A549 (cell line): ENCODE data around the gene KCNQ1. TPM values are rescaled to one million over a fixed set of nuclear protein-coding genes. Genes with fewer than 3 reads are reported as not detected.

Experiments
- ATAC-seq, 2 experiments: fragments of 200-7000 bp in 1 of 2; fragments of >200 bp in 1 of 2; cut with Nextera tagmentation in 1 of 2; cut with Tn5 transposase in 1 of 2; 3 replicates each; pipeline versions ENCODE4 v1.8.0 to v1.9.1; 2018 to 2020; ENCODE audit warnings: mild to moderate bottlenecking in 1 of 2, moderate library complexity in 1 of 2
- CTCF ChIA-PET: fragments of 300-600 bp; sonication (Branson Sonifier 250); formaldehyde crosslinking; extraction: SDS; loops from one replicate; lab custom pipeline; 2021; ENCODE audit warnings: antibody characterized with exemption, inconsistent platforms; lab: Yijun Ruan, JAX
- POLR2A ChIA-PET: fragments of 350-600 bp; formaldehyde crosslinking; extraction: SDS; loops from one replicate; lab custom pipeline; 2021; ENCODE audit warnings: antibody characterized with exemption, inconsistent platforms; lab: Yijun Ruan, JAX
- DNase-seq, 2 experiments: peaks; one replicate each; pipeline versions ENCODE4 v3.0.0 to v3.0.0-alpha.2; 2011 to 2016; ENCODE audit warnings: low read depth in 1 of 2, low spot score in 1 of 2
- FAIRE-seq: peaks from 2 replicates; lab custom pipeline; 2011; peaks lifted over from hg19 to GRCh38; lab: Jason Lieb, UNC
- H3K27ac ChIP-seq, 2 experiments: fragments of >200 bp; sonication (Bioruptor Twin); formaldehyde crosslinking; 3 replicates each; pipeline ENCODE4 v1.5.1; 2016 to 2017
- H3K4me1 ChIP-seq: fragments of >200 bp; sonication (Bioruptor Twin); formaldehyde crosslinking; 3 replicates; pipeline ENCODE4 v1.6.1; 2016
- H3K4me2 ChIP-seq: fragments of >200 bp; sonication (Bioruptor Twin); formaldehyde crosslinking; 3 replicates; pipeline ENCODE4 v1.6.1; 2016
- H3K4me3 ChIP-seq: fragments of >200 bp; sonication (Bioruptor Twin); formaldehyde crosslinking; 3 replicates; pipeline ENCODE4 v1.5.1; 2016
- H3K9me3 ChIP-seq: fragments of >200 bp; sonication (Bioruptor Twin); formaldehyde crosslinking; 3 replicates; pipeline ENCODE4 v1.6.1; 2016
- ATOH8 ChIP-seq: fragments of 250-450 bp; sonication (Bioruptor Pico); IDR thresholded peaks from 2 replicates; pipeline ENCODE4 v1.5.0; 2020; ENCODE audit warnings: low read depth, mild to moderate bottlenecking, moderate library complexity
- CEBPB ChIP-seq, 2 experiments: fragments of >200 bp in 1 of 2; sonication (Bioruptor Twin) in 1 of 2; formaldehyde crosslinking in 1 of 2; IDR thresholded peaks; 2 replicates each; pipeline ENCODE4 v1.6.1; 2012 to 2016
- ELK1 ChIP-seq: fragments of 150-350 bp; IDR thresholded peaks from 2 replicates; pipeline ENCODE4 v1.6.1; 2014; ENCODE audit warnings: low read depth, mild to moderate bottlenecking, low read length
- FOSB ChIP-seq: fragments of 250-450 bp; sonication (Bioruptor Pico); IDR thresholded peaks from 2 replicates; pipeline ENCODE4 v1.5.0; 2020; ENCODE audit warnings: mild to moderate bottlenecking, moderate library complexity
- FOSL2 ChIP-seq, 2 experiments: fragments of 450-650 bp in 1 of 2; fragments of >200 bp in 1 of 2; sonication (Bioruptor Twin) in 1 of 2; formaldehyde crosslinking; IDR thresholded peaks; 2 replicates each; pipeline versions ENCODE4 v1.5.0 to v1.6.1; 2016 to 2020; ENCODE audit warnings: mild to moderate bottlenecking in 1 of 2, moderate library complexity in 1 of 2
- FOXS1 ChIP-seq: fragments of 250-450 bp; sonication (Bioruptor Pico); IDR thresholded peaks from 2 replicates; pipeline ENCODE4 v1.5.0; 2020; ENCODE audit warnings: mild to moderate bottlenecking, moderate library complexity
- HOXB13 ChIP-seq: fragments of 250-450 bp; sonication (Bioruptor Pico); IDR thresholded peaks from 2 replicates; pipeline ENCODE4 v1.5.0; 2020; ENCODE audit warnings: low read depth, mild to moderate bottlenecking, moderate library complexity
- JUN ChIP-seq, 2 experiments: fragments of >200 bp; sonication (Bioruptor Twin); formaldehyde crosslinking; IDR thresholded peaks; 2 replicates in 1 of 2; 3 replicates in 1 of 2; pipeline ENCODE4 v1.6.1; 2016 to 2017
- MAFK ChIP-seq: fragments of 450-650 bp; IDR thresholded peaks from 2 replicates; pipeline ENCODE4 v1.6.1; 2014; ENCODE audit not compliant: partially characterized antibody
- PBX3 ChIP-seq: IDR thresholded peaks from 2 replicates; pipeline ENCODE4 v1.6.1; 2012
- PHF8 ChIP-seq: fragments of 200-600 bp; sonication (generic); IDR thresholded peaks from 2 replicates; pipeline ENCODE4 v1.6.1; 2016; ENCODE audit warnings: low read depth, mild to moderate bottlenecking, antibody characterized with exemption, moderate library complexity, borderline replicate concordance
- RAD21 ChIP-seq, 2 experiments: fragments of >200 bp in 1 of 2; sonication (Bioruptor Twin) in 1 of 2; formaldehyde crosslinking in 1 of 2; IDR thresholded peaks in 1 of 2; conservative IDR thresholded peaks in 1 of 2; 2 replicates in 1 of 2; 3 replicates in 1 of 2; pipeline ENCODE4 v1.6.1; 2012 to 2018; ENCODE audit warnings: inconsistent platforms in 1 of 2
- RCOR1 ChIP-seq: fragments of 150-350 bp; IDR thresholded peaks from 2 replicates; pipeline ENCODE4 v1.6.1; 2014; ENCODE audit warnings: antibody characterized with exemption, low read length, low read depth
- REST ChIP-seq: fragments of 200-600 bp; sonication (generic); IDR thresholded peaks from 2 replicates; pipeline ENCODE4 v1.6.1; 2016; ENCODE audit warnings: antibody characterized with exemption, mild to moderate bottlenecking, moderate library complexity
- SREBF2 ChIP-seq: fragments of 450-650 bp; IDR thresholded peaks from 2 replicates; pipeline ENCODE4 v1.6.1; 2014; ENCODE audit warnings: mild to moderate bottlenecking, moderate library complexity
- TP53 ChIP-seq: fragments of 250-450 bp; sonication (Bioruptor Pico); IDR thresholded peaks from 2 replicates; pipeline ENCODE4 v1.5.0; 2021; ENCODE audit warnings: mild to moderate bottlenecking, moderate library complexity
- WGBS: methylation state at CpG from one replicate; pipeline ENCODE4 v1.1.6; 2017; ENCODE audit errors: missing lambda C conversion rate; 5-methylcytosine and 5-hydroxymethylcytosine counted together
- polyA plus RNA-seq, 4 experiments: library from polyadenylated mRNA; depleted of rRNA in 3 of 4; stranded (reverse); fragments of >200 nt; fragmentation: RNase III in 1 of 4; extraction: RNeasy Plus Mini Kit Qiagen cat#74134 plus additional on column Dnase treatment in 1 of 4; gene quantifications; 2 replicates in 3 of 4; 3 replicates in 1 of 4; pipeline ENCODE4 v1.2.3, GENCODE V29; 2011 to 2017

The KCNQ1 gene
- polyA plus RNA-seq, 2 of the 4 experiments (the other 2 are of a cell fraction): 0.14 to 0.17 TPM

GRCh38 chr11:2789791-2790567 is 345.2 kb downstream of the KCNQ1 start:
- FAIRE-seq (no peak), ATAC-seq (no peak), DNase-seq (no peak)
- CTCF ChIA-PET: interaction anchor here (1.0 kb wide), 1 partner anchor 258 kb away, joined by 4 read pairs; no protein-coding TSS in a partner anchor
- Histone ChIP-seq H3K27ac (no peak overlapping the region), H3K4me2 (no peak overlapping the region), H3K4me3 (no peak overlapping the region), H3K4me1 (no peaks in the 10 kb centered on the region), H3K9me3 (no peaks in the 10 kb centered on the region)
- POLR2A ChIA-PET: no interaction called here
- TF ChIP-seq MAFK (no peak), RAD21 (conservative IDR thresholded peaks at IDR 0.05 in 1 of 2, IDR thresholded peaks at IDR 0.05 in 1 of 2) (no peak), RCOR1 (no peak), PBX3 (no peak), ATOH8 (CRISPR knock-in tag) (no peak), SREBF2 (no peak), HOXB13 (no peak), CEBPB (IDR thresholded peaks at IDR 0.05) (no peak)
- WGBS: 38% methylated on average over 4 of the region's 6 CpGs

- TF ChIP-seq JUN (IDR thresholded peaks at IDR 0.05) (no peak), REST (no peak), PHF8 (no peak), MAFK (no peak), ELK1 (no peak), PBX3 (no peak), FOXS1 (no peak), FOSL2 (IDR thresholded peaks at IDR 0.05) (no peak), FOSL2 (CRISPR knock-in tag; IDR thresholded peaks at IDR 0.05) (no peak), TP53 (CRISPR knock-in tag) (no peak), FOSB (CRISPR knock-in tag) (no peak)
- Histone ChIP-seq H3K27ac (no peak overlapping the region), H3K4me2 (no peak overlapping the region), H3K4me1 (no peaks in the 10 kb centered on the region), H3K9me3 (no peaks in the 10 kb centered on the region), H3K4me3 (no peak overlapping the region)
- POLR2A ChIA-PET: no interaction called here
- ATAC-seq (no peak), FAIRE-seq (no peak), DNase-seq (no peak)
- WGBS: 79% methylated on average over 7 of the region's 14 CpGs
- CTCF ChIA-PET: no interaction called here
Observed at GRCh38 chr11:2790568-2790921, 345.7 kb downstream of the KCNQ1 start.
